Measurements from ENCODE around the gene AMPD2.

AMPD2 gene

GRCh38 chr1:109617291-109617801 lies 2.3 kb upstream of the AMPD2 start:
- peak; percentile 63 for DNase-seq (ENCODE audit: low read depth)

GRCh38 chr1:109618661-109619575 lies 719 bp upstream of the AMPD2 start:
- no peak for DNase-seq (ENCODE audit: low read depth)

GRCh38 chr1:109620401-109620791 lies 759 bp downstream of the AMPD2 start:
- DNase-seq (ENCODE audit: low read depth) = peak; percentile 30

GRCh38 chr1:109620841-109621286 lies 1.2 kb downstream of the AMPD2 start:
- DNase-seq (ENCODE audit: low read depth) = peak; percentile 78

GRCh38 chr1:109621379-109622136 lies 1.9 kb downstream of the AMPD2 start:
- no peak for DNase-seq (ENCODE audit: low read depth)

- no peak for DNase-seq (ENCODE audit: low read depth)
Observed at GRCh38 chr1:109622137-109622892, 2.7 kb downstream of the AMPD2 start.

- DNase-seq (ENCODE audit: low read depth) = no peak
Observed at GRCh38 chr1:109622895-109623294, 3.3 kb downstream of the AMPD2 start.

- no peak for DNase-seq (ENCODE audit: low read depth)
Observed at GRCh38 chr1:109623601-109624161, 4.0 kb downstream of the AMPD2 start.

- DNase-seq (ENCODE audit: low read depth) = no peak
Observed at GRCh38 chr1:109624201-109625010, 4.8 kb downstream of the AMPD2 start.

GRCh38 chr1:109625176-109625575 lies 5.5 kb downstream of the AMPD2 start:
- DNase-seq (ENCODE audit: low read depth) = no peak

- no peak for DNase-seq (ENCODE audit: low read depth)
Observed at GRCh38 chr1:109625601-109626560, 6.2 kb downstream of the AMPD2 start.

- no peak for DNase-seq (ENCODE audit: low read depth)
Observed at GRCh38 chr1:109626682-109627408, 7.2 kb downstream of the AMPD2 start.

GRCh38 chr1:109627692-109628399 lies 8.2 kb downstream of the AMPD2 start:
- no peak for DNase-seq (ENCODE audit: low read depth)

- DNase-seq (ENCODE audit: low read depth) = no peak
Observed at GRCh38 chr1:109628540-109629321, 9.1 kb downstream of the AMPD2 start.

- no peak for DNase-seq (ENCODE audit: low read depth)
Observed at GRCh38 chr1:109629372-109630030, 9.9 kb downstream of the AMPD2 start.

- no peak for DNase-seq (ENCODE audit: low read depth)
Observed at GRCh38 chr1:109630081-109630897, 10.7 kb downstream of the AMPD2 start.

Data from HS-5 (cell line).